Liver (tissue), 9 donors: ENCODE data around the gene TOLLIP. TPM values are rescaled to one million over a fixed set of nuclear protein-coding genes. Genes with fewer than 3 reads are reported as not detected.

ENCODE experiments used
- DNase-seq: peaks from one replicate; pipeline ENCODE4 v3.0.0-alpha.2; 2017; ENCODE audit warnings: low spot score
- H3K27ac ChIP-seq, 2 donors: one replicate each; pipeline ENCODE4 v1.7.0; 2013; ENCODE audit warnings: inconsistent platforms in 2 of 2, low read length in 2 of 2, control low read depth in 1 of 2, low read depth in 1 of 2, mild to moderate bottlenecking in 1 of 2
- H3K27me3 ChIP-seq, 4 donors: one replicate each; pipeline versions ENCODE4 v1.6.1 to v1.7.0; 2013; ENCODE audit warnings: low read length in 3 of 4, inconsistent platforms in 1 of 4, mild to moderate bottlenecking in 1 of 4, moderate library complexity in 1 of 4; ENCODE audit not compliant: control insufficient read depth in 4 of 4, insufficient read depth in 4 of 4
- H3K36me3 ChIP-seq, 4 donors: one replicate each; pipeline versions ENCODE4 v1.6.1 to v1.7.0; 2013; ENCODE audit warnings: low read length in 3 of 4, mild to moderate bottlenecking in 3 of 4, low read depth in 1 of 4, moderate library complexity in 1 of 4; ENCODE audit not compliant: control insufficient read depth in 4 of 4, insufficient read depth in 3 of 4
- H3K4me1 ChIP-seq, 4 donors: one replicate each; pipeline versions ENCODE4 v1.6.1 to v1.7.0; 2013; ENCODE audit warnings: low read length in 3 of 4, mild to moderate bottlenecking in 3 of 4, moderate library complexity in 1 of 4; ENCODE audit not compliant: control insufficient read depth in 4 of 4, insufficient read depth in 4 of 4
- H3K4me3 ChIP-seq, 3 donors: one replicate each; pipeline versions ENCODE4 v1.6.1 to v1.7.0; 2013; ENCODE audit warnings: low read length in 3 of 3, control low read depth in 1 of 3, low read depth in 1 of 3, mild to moderate bottlenecking in 1 of 3
- H3K9ac ChIP-seq, 2 donors: one replicate each; pipeline ENCODE4 v1.7.0; 2013; ENCODE audit warnings: low read length in 2 of 2, mild to moderate bottlenecking in 2 of 2, moderate library complexity in 2 of 2, control low read depth in 1 of 2, low read depth in 1 of 2
- H3K9me3 ChIP-seq, 4 donors: one replicate each; pipeline versions ENCODE4 v1.6.1 to v1.7.0; 2013; ENCODE audit warnings: low read length in 3 of 4; ENCODE audit not compliant: control insufficient read depth in 4 of 4
- EGR1 ChIP-seq, 2 donors: IDR thresholded peaks; 2 replicates each; pipeline ENCODE4 v1.6.1; 2016 to 2018; ENCODE audit warnings: antibody characterized with exemption in 2 of 2, low read depth in 2 of 2
- FOXA1 ChIP-seq: IDR thresholded peaks from 2 replicates; pipeline ENCODE4 v1.6.1; 2016; ENCODE audit warnings: antibody characterized with exemption
- FOXA2 ChIP-seq: IDR thresholded peaks from 2 replicates; pipeline ENCODE4 v1.6.1; 2016; ENCODE audit warnings: antibody characterized with exemption
- GABPA ChIP-seq, 2 donors: IDR thresholded peaks in 1 of 2; conservative IDR thresholded peaks in 1 of 2; 2 replicates each; pipeline ENCODE4 v1.6.1; 2016; ENCODE audit warnings: antibody characterized with exemption in 2 of 2, mild to moderate bottlenecking in 1 of 2, moderate library complexity in 1 of 2
- HNF4A ChIP-seq, 2 donors: conservative IDR thresholded peaks; 2 replicates each; pipeline ENCODE4 v1.6.1; 2016; ENCODE audit warnings: antibody characterized with exemption in 2 of 2, mild to moderate bottlenecking in 2 of 2
- HNF4G ChIP-seq: IDR thresholded peaks from 2 replicates; pipeline ENCODE4 v1.6.1; 2016; ENCODE audit warnings: antibody characterized with exemption
- JUND ChIP-seq, 2 donors: IDR thresholded peaks; 2 replicates each; pipeline ENCODE4 v1.6.1; 2016; ENCODE audit warnings: antibody characterized with exemption in 2 of 2
- NR2F2 ChIP-seq: IDR thresholded peaks from 2 replicates; pipeline ENCODE4 v1.6.1; 2016; ENCODE audit warnings: antibody characterized with exemption
- RAD21 ChIP-seq, 2 donors: IDR thresholded peaks; 2 replicates each; pipeline ENCODE4 v1.6.1; 2016; ENCODE audit warnings: antibody characterized with exemption in 2 of 2, mild to moderate bottlenecking in 2 of 2
- RXRA ChIP-seq, 2 donors: IDR thresholded peaks; 2 replicates each; pipeline ENCODE4 v1.6.1; 2017 to 2018; ENCODE audit warnings: antibody characterized with exemption in 2 of 2, mild to moderate bottlenecking in 1 of 2
- SP1 ChIP-seq: IDR thresholded peaks from 2 replicates; pipeline ENCODE4 v1.6.1; 2018; ENCODE audit warnings: antibody characterized with exemption, mild to moderate bottlenecking
- TAF1 ChIP-seq: conservative IDR thresholded peaks from 2 replicates; pipeline ENCODE4 v1.6.1; 2016; ENCODE audit warnings: antibody characterized with exemption, mild to moderate bottlenecking
- YY1 ChIP-seq: IDR thresholded peaks from 2 replicates; pipeline ENCODE4 v1.6.1; 2016; ENCODE audit warnings: antibody characterized with exemption, mild to moderate bottlenecking
- WGBS: extraction: QIAGEN DNeasy Blood & Tissue Kit; methylation state at CpG from one replicate; pipeline ENCODE4 v1.1.7; 2013; 5-methylcytosine and 5-hydroxymethylcytosine counted together
- polyA plus RNA-seq, 2 donors: library from polyadenylated mRNA; stranded (reverse) in 1 of 2; unstranded in 1 of 2; fragments of 200-250 nt in 1 of 2; fragments of >200 nt in 1 of 2; fragmentation: Nextera tagmentation in 1 of 2; extraction: Ambion mirVana in 1 of 2; gene quantifications; one replicate each; pipeline versions ENCODE4 v1.2.1 to v1.2.3, GENCODE V29; 2013 to 2015
- total RNA-seq, 2 donors: library from RNA; depleted of rRNA; stranded (reverse); fragments of >200 nt; gene quantifications; one replicate each; pipeline ENCODE4 v1.2.3, GENCODE V29; 2014
- TF ChIP-seq, protein P1 (sequence below): fragments of 150-350 bp; IDR thresholded peaks from 2 replicates; pipeline ENCODE4 v1.5.1; 2017; ENCODE audit warnings: improper control_type of control experiment, low read depth, low read length; ENCODE audit not compliant: missing input control
- TF ChIP-seq, protein P2 (sequence below): IDR thresholded peaks from 2 replicates; pipeline ENCODE4 v1.6.1; 2016; ENCODE audit warnings: antibody characterized with exemption
- TF ChIP-seq, protein P3 (sequence below): IDR thresholded peaks from 2 replicates; pipeline ENCODE4 v1.6.1; 2016; ENCODE audit warnings: antibody characterized with exemption
- TF ChIP-seq, protein P4 (sequence below): IDR thresholded peaks from 2 replicates; pipeline ENCODE4 v1.6.1; 2016; ENCODE audit warnings: antibody characterized with exemption
- TF ChIP-seq, protein P5 (sequence below): IDR thresholded peaks from 2 replicates; pipeline ENCODE4 v1.6.1; 2016; ENCODE audit warnings: antibody characterized with exemption, mild to moderate bottlenecking
- donor health status: healthy.
- donor health status: healthy.
- donor health status: healthy.
- donor health status: healthy.
- donor health status: healthy.

Gene TOLLIP
- total and polyA plus RNA-seq, 4 donors = 27.5 to 102 (median 72.9) TPM

DNA sequence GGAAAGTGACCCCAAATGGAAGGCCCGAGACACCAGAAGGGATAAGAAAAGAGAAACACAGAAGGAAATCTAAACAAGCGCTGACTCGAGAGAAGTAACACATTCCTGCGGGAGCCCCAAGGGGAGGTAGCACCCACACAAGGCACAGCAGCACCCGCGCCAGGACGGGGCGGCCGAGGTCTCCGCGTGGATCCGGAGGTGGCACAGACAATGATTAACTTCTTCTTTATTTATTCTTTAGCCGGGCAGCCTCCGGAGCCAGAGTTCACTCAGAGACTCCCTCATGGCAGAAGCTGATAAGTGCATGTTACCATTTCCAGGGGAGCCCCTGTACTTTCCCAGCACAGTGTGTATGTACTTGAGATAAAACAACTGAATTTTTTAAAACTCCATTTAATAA lies 5.1 kb downstream of the TOLLIP start:
- TF ChIP-seq, protein P1, sequence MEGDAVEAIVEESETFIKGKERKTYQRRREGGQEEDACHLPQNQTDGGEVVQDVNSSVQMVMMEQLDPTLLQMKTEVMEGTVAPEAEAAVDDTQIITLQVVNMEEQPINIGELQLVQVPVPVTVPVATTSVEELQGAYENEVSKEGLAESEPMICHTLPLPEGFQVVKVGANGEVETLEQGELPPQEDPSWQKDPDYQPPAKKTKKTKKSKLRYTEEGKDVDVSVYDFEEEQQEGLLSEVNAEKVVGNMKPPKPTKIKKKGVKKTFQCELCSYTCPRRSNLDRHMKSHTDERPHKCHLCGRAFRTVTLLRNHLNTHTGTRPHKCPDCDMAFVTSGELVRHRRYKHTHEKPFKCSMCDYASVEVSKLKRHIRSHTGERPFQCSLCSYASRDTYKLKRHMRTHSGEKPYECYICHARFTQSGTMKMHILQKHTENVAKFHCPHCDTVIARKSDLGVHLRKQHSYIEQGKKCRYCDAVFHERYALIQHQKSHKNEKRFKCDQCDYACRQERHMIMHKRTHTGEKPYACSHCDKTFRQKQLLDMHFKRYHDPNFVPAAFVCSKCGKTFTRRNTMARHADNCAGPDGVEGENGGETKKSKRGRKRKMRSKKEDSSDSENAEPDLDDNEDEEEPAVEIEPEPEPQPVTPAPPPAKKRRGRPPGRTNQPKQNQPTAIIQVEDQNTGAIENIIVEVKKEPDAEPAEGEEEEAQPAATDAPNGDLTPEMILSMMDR = no peak
- TF ChIP-seq JUND (IDR thresholded peaks at IDR 0.05) = no peak
- TF ChIP-seq HNF4A (conservative IDR thresholded peaks at IDR 0.05) = peak; percentile 57 to 73
- TF ChIP-seq RAD21 (IDR thresholded peaks at IDR 0.05) = no peak
- TF ChIP-seq TAF1 = peak; percentile 90
- peak; percentile 28 to 76 for TF ChIP-seq RXRA (IDR thresholded peaks at IDR 0.05)
- TF ChIP-seq FOXA2 = peak; percentile 75
- TF ChIP-seq NR2F2 = no peak
- no peak for TF ChIP-seq HNF4G
- TF ChIP-seq FOXA1 = peak; percentile 78
- TF ChIP-seq EGR1 (IDR thresholded peaks at IDR 0.05; ENCODE audit: low read depth in 2 of 2) = peak in 1 of 2 donors; percentile 65
- TF ChIP-seq SP1 = peak; percentile 76
- TF ChIP-seq, protein P2, sequence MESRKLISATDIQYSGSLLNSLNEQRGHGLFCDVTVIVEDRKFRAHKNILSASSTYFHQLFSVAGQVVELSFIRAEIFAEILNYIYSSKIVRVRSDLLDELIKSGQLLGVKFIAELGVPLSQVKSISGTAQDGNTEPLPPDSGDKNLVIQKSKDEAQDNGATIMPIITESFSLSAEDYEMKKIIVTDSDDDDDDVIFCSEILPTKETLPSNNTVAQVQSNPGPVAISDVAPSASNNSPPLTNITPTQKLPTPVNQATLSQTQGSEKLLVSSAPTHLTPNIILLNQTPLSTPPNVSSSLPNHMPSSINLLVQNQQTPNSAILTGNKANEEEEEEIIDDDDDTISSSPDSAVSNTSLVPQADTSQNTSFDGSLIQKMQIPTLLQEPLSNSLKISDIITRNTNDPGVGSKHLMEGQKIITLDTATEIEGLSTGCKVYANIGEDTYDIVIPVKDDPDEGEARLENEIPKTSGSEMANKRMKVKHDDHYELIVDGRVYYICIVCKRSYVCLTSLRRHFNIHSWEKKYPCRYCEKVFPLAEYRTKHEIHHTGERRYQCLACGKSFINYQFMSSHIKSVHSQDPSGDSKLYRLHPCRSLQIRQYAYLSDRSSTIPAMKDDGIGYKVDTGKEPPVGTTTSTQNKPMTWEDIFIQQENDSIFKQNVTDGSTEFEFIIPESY = peak; percentile 64
- TF ChIP-seq, protein P3, sequence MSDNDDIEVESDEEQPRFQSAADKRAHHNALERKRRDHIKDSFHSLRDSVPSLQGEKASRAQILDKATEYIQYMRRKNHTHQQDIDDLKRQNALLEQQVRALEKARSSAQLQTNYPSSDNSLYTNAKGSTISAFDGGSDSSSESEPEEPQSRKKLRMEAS = peak; percentile 86
- TF ChIP-seq, protein P4, sequence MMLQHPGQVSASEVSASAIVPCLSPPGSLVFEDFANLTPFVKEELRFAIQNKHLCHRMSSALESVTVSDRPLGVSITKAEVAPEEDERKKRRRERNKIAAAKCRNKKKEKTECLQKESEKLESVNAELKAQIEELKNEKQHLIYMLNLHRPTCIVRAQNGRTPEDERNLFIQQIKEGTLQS = no peak
- TF ChIP-seq, protein P5, sequence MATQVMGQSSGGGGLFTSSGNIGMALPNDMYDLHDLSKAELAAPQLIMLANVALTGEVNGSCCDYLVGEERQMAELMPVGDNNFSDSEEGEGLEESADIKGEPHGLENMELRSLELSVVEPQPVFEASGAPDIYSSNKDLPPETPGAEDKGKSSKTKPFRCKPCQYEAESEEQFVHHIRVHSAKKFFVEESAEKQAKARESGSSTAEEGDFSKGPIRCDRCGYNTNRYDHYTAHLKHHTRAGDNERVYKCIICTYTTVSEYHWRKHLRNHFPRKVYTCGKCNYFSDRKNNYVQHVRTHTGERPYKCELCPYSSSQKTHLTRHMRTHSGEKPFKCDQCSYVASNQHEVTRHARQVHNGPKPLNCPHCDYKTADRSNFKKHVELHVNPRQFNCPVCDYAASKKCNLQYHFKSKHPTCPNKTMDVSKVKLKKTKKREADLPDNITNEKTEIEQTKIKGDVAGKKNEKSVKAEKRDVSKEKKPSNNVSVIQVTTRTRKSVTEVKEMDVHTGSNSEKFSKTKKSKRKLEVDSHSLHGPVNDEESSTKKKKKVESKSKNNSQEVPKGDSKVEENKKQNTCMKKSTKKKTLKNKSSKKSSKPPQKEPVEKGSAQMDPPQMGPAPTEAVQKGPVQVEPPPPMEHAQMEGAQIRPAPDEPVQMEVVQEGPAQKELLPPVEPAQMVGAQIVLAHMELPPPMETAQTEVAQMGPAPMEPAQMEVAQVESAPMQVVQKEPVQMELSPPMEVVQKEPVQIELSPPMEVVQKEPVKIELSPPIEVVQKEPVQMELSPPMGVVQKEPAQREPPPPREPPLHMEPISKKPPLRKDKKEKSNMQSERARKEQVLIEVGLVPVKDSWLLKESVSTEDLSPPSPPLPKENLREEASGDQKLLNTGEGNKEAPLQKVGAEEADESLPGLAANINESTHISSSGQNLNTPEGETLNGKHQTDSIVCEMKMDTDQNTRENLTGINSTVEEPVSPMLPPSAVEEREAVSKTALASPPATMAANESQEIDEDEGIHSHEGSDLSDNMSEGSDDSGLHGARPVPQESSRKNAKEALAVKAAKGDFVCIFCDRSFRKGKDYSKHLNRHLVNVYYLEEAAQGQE = peak; percentile 93
- peak; percentile 79 for TF ChIP-seq YY1
- TF ChIP-seq GABPA (IDR thresholded peaks at IDR 0.05 in 1 of 2, conservative IDR thresholded peaks at IDR 0.05 in 1 of 2) = no peak
- peak overlapping the region; percentile 86 to 89 for H3K27ac ChIP-seq
- no peaks in the 10 kb centered on the region for H3K36me3 ChIP-seq
- H3K4me1 ChIP-seq = peaks cover 31 to 91% (median 63%) of the 10 kb centered on the region in 4 donors
- peak; percentile 56 for DNase-seq
- WGBS = 16% methylated on average over 14 of the region's 14 CpGs
- no peaks in the 10 kb centered on the region for H3K27me3 ChIP-seq
- peak overlapping the region; percentile 61 to 91 for H3K9ac ChIP-seq
- peak overlapping the region in 1 of 3 donors; percentile 9 for H3K4me3 ChIP-seq
- no peaks in the 10 kb centered on the region for H3K9me3 ChIP-seq
